Measurements from ENCODE around the gene CST4. TPM values are rescaled to one million over a fixed set of nuclear protein-coding genes. Genes with fewer than 3 reads are reported as not detected.

The CST4 gene, protein sequence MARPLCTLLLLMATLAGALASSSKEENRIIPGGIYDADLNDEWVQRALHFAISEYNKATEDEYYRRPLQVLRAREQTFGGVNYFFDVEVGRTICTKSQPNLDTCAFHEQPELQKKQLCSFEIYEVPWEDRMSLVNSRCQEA
- total RNA-seq: not detected in 2 replicates

DNA sequence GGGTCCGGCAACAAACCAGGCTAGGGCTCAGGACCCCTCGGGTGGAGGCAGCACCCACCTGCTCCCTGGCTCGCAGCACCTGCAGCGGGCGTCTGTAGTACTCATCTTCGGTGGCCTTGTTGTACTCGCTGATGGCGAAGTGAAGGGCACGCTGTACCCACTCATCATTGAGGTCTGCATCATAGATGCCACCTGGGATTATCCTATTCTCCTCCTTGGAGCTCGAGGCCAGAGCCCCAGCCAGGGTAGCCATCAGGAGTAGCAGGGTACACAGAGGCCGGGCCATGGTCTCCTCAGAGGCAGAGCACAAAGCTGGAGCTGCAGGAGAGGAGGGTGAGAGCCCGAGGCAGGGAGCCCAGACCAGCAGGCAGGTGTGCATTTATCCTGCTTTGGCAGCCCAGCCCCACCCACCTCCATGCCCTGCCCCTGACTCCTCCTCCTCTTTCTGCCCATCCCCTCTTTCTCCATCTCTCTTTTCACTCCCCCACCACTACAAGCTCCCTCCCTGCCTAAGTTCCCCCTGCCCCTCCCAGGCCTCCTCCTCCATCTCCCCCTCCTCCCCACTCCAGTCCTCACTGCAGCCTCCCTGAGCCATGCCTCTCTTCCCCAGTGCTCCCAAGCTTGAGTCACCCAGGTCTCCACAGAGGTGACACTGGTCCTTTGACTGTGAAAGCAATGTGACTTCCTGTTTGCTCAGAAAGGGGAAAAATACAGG, at the start of gene CST4:
TSS of gene CST4 (minus strand) at position 355 of the 715 bp plus-strand sequence. CDS start at position 286, 69 bp downstream.

DNA sequence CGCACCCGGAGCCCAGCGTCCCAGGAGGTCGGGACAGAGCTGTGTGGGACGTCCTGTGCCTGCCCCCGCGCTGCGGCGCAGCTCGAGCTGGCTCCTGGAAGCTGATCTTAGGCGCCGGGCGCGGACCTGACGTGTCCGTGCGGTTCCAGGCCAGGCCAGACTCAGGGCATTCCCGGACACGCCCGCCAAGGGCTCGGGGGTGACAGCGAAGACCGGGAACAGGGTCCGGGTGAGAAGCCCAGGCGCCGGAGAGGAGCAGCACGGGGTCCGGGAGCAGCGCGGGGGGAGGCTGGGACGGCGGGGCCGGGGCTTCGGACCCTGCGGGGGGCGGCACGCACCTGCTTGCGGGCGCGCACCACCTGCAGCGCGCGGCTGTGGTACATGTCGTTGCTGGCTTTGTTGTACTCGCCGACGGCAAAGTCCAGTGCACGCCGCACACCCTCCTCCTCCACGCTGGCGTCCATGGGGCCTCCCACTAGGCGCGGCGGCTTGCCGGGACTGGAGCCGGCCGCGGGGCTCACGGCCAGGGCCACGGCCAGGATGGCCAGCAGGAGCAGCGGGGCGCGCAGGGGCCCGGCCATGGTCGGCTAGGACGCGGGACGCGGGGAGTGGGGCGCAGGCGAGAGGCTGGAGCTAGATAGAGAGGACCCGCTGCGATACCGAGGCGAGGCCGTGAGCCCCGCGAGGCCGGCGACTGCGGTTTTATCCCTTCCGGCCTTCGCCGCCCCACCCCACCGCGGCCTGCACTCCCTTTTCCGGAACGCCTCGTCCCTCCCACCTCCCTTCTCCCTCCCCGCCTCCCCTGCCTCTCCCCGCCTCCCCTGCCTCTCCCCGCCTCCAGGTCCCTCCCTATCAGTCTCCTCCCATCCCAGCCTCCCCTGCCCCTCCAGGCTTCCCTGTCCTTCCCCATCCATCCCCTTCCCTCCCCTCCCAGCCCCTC, 51.3 kb downstream of the CST4 start, which contains the start of gene CST3:
TSS of gene CST3 (minus strand) at position 674 of the 940 bp plus-strand sequence. CDS start at position 581, 93 bp downstream.

Other genes starting within 250 kb of the CST4 start
- not detected in 2 replicates for gene CSTL1, start 249.4 kb downstream of the CST4 start, total RNA-seq
- gene CST11, start 236.2 kb downstream of the CST4 start, total RNA-seq: not detected in 2 replicates
- not detected in 2 replicates for gene CST8, start 197.9 kb downstream of the CST4 start, total RNA-seq
- not detected in 2 replicates for gene CST9L, start 120.6 kb downstream of the CST4 start, total RNA-seq
- not detected in 2 replicates for gene CST9, start 83.1 kb downstream of the CST4 start, total RNA-seq
- 306 and 317 TPM in 2 replicates for gene CST3, start 51.1 kb downstream of the CST4 start, total RNA-seq
- not detected in 2 replicates for gene CST1, start 61.9 kb upstream of the CST4 start, total RNA-seq
- gene CST2, start 137.7 kb upstream of the CST4 start, total RNA-seq: not detected in 2 replicates
- gene CST5, start 190.7 kb upstream of the CST4 start, total RNA-seq: not detected in 2 replicates

Data from smooth muscle cell of the umbilical artery (primary cell).